NCI-H146 (cell line): ENCODE data around the gene PROM1.

Source experiments
- DNase-seq: peaks from one replicate; lab custom pipeline; 2025; lab: John Stamatoyannopoulos, UW

Gene PROM1, protein sequence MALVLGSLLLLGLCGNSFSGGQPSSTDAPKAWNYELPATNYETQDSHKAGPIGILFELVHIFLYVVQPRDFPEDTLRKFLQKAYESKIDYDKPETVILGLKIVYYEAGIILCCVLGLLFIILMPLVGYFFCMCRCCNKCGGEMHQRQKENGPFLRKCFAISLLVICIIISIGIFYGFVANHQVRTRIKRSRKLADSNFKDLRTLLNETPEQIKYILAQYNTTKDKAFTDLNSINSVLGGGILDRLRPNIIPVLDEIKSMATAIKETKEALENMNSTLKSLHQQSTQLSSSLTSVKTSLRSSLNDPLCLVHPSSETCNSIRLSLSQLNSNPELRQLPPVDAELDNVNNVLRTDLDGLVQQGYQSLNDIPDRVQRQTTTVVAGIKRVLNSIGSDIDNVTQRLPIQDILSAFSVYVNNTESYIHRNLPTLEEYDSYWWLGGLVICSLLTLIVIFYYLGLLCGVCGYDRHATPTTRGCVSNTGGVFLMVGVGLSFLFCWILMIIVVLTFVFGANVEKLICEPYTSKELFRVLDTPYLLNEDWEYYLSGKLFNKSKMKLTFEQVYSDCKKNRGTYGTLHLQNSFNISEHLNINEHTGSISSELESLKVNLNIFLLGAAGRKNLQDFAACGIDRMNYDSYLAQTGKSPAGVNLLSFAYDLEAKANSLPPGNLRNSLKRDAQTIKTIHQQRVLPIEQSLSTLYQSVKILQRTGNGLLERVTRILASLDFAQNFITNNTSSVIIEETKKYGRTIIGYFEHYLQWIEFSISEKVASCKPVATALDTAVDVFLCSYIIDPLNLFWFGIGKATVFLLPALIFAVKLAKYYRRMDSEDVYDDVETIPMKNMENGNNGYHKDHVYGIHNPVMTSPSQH

DNA sequence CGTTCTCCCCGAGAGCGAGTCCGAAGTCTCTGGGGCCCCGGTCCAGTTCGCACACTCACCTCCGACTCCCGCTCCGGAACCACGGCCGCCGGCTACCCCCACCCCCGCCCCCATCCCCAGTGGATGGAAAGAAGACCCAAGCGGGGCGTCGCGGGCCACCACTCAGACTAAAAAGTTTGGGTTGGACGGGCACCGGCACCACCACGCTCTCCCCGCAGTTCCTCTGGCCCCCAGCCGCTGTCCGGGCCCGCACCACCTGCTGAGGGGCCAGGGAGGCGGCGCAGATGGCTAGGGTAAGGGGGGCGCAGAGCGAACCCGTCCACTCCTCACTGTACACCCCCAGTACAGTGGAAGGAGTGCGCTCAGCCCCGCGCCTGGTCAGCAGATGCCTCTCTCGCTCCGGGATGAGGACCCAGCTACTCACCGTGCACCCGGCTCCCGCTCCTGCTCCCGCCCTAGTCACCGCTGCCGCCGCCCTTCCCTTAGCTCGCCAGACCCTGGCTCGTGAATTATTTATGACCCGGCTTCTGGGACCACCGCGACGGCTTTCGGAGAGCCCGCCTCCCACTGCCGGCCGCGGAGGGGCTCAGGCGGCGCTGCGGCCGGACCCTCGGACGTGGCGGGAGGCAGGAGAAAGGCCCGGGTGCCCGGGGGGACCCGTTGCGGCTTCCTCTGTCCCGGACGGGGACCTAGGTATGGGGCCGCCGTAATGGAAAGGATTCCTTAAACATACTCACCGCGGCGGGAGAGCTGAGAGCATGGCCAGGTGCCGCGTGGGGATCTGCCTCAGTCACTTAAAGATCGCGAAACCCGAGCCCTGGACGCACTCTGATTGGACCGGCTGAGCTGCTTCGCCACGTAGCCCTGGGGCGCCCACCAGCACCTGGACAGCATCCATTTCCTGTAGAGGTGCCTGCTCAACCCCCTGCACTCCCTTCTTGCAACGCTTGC, at the start of gene PROM1:
TSS of gene PROM1 (minus strand) at position 783 of the 951 bp plus-strand sequence. CDS start 8,117 bp downstream, outside the sequence.
- no peak for DNase-seq

- DNase-seq = no peak
Measured at GRCh38 chr4:16133406-16133805, 49.6 kb upstream of the PROM1 start.

DNA sequence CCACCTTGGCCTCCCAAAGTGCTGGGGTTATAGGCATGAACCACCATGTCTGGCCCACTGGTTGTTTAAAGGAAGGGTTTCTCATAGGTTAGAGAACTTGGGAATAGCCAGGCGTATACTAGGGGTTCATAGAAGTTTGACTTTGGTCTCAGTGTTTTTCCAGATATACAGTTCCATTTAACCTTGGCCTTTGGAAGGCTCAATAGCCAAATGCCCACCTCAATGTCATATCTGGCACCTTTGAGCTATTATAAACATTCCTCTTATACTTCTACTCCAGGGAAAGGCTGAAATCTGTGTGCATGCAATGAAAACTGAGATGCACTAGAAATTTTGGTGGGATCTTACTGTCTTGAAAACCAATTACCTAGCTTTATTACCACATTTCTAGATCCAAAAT, 47.5 kb upstream of the PROM1 start:
- DNase-seq = no peak

- DNase-seq = peak; percentile 99
Measured at GRCh38 chr4:16129336-16129735, 45.5 kb upstream of the PROM1 start.

GRCh38 chr4:16126714-16127113, 42.9 kb upstream of the PROM1 start:
- DNase-seq = peak; percentile 56

DNA sequence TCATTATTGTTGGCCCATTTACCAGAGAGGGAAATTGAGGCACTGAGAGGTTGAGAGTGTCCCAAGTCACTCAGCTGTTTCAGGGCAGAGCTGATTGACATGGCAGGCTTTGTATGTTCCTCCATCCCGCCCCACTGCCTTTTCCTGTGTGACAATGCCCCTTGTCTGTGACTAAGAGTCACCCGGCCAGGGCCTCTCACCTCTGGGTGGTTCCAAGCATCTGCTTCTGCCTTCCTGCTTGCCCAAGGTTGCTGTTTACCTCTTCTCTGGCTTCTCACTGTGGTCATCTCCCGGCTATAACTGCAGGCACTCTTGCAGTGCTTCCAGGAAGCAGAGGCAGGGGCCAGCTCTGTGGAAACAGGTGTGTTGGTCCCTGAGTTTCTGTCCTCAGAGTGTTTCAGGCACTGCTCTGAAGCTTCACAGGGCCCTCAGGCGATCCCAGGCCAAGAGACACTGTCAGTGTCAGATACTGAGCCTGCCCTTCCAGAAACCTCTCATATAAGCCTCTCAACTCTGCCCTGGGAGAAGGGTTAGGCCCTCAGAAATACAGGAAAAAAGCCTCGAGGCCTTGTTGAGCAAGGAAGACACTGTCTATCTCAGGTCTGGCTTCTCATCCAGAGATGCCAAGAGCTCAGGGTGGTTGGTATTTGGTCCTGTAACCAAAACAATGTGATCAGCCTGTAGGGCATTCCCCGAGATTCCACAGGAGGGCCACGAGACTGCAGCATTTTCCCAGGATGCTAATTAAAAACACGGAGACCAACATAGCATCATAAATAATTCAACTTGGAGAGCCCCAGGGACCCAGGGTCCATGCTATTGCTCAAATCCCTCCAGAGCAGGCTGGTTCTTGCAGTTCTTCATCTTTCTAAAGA, 42.0 kb upstream of the PROM1 start:
- DNase-seq = peak; percentile 34

DNA sequence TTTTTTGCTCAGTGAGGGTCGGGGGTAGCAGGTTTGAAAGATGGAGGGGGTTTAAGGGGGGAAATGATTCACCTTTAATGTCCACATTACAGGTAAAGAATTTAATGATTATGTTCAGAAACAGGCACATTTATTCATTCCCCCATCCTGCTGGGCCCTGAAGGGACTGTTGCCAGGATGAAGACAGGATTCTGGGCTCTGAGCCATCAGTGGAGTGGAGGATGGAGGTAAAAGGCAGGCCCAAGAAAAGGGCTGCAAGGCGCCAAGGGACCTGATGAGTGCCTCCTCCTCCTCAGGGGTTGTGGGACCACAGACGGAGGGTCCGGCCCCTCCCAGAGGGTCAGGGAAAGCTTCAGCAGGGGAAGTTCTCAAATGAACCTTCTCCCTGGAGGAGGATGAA, 40.4 kb upstream of the PROM1 start:
- peak; percentile 26 for DNase-seq

DNA sequence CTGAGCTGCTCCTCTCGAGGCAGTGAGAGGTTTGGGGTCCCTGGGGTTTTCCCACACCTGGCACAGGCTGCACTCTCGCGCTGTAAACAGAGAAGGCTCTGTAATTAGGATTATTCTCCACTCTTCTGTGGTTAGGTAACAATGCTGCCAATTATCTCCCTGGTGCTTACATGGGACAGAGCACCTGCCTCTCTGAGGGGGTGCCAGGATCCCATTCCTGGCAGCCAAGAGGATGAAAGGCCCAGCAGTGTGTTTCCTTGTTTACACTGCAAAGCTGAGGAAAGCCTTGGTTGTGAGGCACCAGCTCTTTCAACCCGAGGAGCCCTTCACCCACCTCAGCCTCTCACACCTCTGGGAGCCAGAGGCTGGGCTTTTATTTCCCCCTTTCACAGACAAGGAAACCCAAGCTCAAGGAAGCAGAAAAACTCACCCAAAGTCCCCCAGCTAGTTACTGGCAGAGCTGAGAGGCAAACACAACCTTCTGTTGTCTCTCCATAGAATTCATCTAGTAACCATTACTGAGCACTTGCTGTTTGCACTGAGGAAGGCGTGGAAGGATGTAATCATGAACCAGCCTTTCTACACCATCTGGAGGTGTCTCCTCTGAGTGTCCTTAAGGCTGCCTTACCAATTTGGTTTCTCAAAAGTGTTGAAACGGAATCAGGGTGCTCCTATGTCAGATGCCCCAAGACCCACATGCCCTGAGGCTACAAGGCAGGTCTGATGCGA, 39.7 kb upstream of the PROM1 start:
- DNase-seq = peak; percentile 100

- peak; percentile 38 for DNase-seq
Measured at GRCh38 chr4:16122784-16123183, 39.0 kb upstream of the PROM1 start.

DNA sequence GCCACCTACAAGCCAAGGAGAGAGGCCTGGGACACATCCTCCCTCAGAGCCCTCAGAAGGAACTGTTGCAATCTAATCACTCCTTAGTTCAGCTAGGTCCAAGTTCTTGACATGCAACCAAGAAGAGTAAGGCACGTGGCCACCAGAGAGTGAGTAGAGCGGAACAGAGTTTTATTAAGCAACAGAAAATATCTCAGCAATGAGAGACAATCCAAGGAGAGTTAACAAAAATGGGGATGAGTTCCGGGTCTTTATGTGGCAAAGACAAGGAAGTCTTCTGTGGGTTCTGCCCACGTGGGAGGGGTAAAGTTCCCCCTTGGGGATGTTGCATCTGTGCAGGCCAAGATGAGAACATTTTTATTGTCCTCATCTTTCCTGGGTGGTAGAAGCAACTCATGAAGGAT, 38.5 kb upstream of the PROM1 start:
- no peak for DNase-seq

GRCh38 chr4:16120720-16121119, 36.9 kb upstream of the PROM1 start:
- DNase-seq = no peak

- DNase-seq = no peak
Measured at GRCh38 chr4:16119981-16120380, 36.2 kb upstream of the PROM1 start.

DNA sequence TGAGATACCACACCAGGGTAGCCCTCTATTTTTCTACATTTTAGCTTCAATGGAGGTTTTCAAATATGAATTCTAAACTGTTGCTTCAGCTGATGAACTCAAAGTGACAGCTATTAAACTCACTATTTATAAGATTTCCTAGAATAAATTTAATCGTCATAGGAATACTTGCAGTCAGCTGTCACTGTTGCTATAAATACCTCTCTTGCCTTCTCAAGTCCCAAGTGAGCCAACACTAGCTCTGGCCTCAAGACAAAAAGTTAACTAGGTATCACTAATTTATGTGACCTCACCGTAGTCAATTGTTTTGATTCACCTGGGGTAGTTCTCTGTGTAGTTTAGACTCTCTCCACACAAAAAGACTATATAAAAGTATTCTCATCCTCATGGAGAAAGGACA, 34.3 kb upstream of the PROM1 start:
- no peak for DNase-seq

DNA sequence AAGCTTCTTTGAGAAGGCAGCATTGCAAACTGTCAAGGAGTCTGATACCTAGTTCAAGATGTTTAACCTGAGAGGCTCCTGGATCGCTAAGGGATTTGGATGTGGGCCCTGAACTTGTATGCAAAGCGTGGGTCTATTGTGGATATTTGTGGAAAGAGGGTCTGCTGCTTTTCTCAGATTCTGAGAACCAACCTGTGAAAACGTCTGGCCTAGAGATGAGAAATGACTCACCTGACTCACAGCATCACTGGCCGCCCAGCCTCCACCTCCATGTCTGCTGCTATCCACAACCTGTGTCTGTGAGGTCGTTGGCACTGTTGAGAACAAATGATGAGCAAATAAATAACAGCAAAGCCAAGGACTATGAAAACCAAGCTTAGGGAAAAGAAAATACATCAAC, 33.3 kb upstream of the PROM1 start:
- no peak for DNase-seq

GRCh38 chr4:16116493-16116990, 32.7 kb upstream of the PROM1 start:
- DNase-seq = peak; percentile 91

- peak; percentile 91 for DNase-seq
Measured at GRCh38 chr4:16116019-16116418, 32.2 kb upstream of the PROM1 start.

DNA sequence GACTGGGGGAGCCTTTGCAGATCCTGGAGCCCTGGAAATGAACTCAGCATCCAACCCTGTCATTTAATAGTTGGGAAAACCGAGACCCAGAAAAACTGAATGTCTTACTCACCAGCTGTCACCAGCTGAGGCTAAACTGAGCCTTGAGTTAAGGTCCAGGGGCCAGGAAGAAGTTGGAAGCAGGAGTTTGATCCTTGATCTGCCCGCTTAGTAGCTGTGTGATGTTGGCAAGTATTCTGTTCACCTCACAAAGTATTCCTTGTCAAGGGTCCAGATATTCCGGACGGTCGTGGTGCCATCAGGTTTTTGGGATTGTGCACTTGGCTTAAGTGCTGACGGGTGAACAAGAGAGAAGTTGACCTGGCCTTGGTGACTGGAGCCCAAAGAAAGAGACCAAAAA, 30.7 kb upstream of the PROM1 start:
- DNase-seq = no peak

DNA sequence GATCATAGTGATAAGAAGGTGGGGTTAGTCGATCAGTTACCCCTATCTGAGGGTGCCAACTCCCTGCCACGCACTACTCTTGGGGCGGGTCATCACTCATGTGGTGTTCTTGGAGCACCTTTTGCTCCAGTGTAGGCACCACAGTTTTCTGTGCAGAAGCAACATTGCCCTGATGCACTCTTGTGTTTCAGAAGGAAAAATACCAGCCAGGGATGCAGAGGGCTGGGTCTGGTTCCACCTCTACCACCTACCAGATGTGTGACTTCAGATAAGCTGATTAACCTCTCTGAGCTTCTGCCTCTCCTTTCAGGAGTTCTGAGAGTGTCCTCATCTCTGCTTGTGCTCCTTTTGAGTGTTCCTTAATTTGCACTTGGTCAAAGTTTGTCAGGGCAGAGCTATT, 29.9 kb upstream of the PROM1 start:
- DNase-seq = no peak

DNA sequence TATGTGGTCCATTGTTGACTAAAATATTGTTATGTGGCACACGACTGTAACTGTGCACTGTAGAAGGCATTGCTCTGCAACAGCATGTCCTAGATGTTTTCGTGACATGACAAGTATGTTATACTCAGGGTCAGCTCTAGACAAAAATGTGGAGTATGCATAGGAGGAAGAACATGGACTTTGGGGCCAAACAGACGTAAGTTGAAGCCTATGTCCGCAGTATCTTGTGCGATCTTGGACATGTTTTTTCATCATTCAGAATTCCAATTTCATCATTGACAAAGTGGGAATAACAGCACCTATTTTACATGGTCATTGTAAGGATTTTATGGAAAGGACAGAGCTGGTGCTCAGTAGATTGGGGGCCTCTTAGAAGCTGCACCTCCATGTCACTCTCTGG, 27.7 kb upstream of the PROM1 start:
- DNase-seq = no peak

DNA sequence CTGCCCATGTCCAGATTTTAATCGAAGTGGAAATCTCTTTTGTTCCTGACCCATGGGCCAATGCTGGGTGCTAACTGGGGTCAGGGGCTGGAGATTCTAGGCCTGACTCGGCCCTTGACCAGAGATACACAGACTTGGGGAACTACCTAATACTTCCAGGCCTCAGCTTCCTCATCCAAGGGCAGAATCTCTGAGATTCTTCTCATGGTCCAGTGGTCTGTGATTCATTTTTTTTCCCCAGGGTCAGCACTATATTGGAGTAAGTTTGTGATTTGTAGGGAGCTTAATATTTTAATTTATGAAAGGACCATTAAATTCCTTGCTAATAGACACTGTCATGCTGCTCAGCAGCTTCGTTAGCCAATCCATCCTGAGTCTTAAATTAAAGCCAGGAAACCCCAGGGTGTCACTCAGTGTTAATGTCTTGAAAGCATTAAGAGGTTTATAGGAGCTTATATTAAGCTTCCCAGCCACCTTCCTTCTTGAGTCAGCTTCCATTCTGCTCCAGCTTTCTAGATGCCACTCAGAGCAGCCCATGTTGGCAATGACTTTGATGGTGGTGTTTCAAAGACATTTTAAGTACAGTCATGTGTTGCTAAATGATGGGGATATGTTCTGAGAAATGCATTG, 27.0 kb upstream of the PROM1 start:
- DNase-seq = no peak
